K562 (cell line): ENCODE measurements around the gene NAGPA.

ENCODE experiments used
- ETV6 ChIP-seq, 3 experiments: fragments of 150-350 bp in 1 of 3; sonication (generic) in 1 of 3; formaldehyde crosslinking in 1 of 3; IDR thresholded peaks; 2 replicates each; pipeline versions ENCODE4 v1.6.1 to v1.8.0; 2014 to 2022; ENCODE audit warnings: borderline replicate concordance in 2 of 3, low read depth in 2 of 3, antibody characterized with exemption in 1 of 3, low read length in 1 of 3, mild to moderate bottlenecking in 1 of 3, missing genetic modification reagents in 1 of 3
- TF ChIP-seq, protein P1 (sequence below), 3 experiments: IDR thresholded peaks in 2 of 3; conservative IDR thresholded peaks in 1 of 3; 2 replicates each; pipeline ENCODE4 v1.5.1; 2011 to 2012; ENCODE audit warnings: low read length in 3 of 3, mild to moderate bottlenecking in 3 of 3, control low read depth in 2 of 3, improper control_type of control experiment in 1 of 3, inconsistent platforms in 1 of 3, low read depth in 1 of 3, mixed read lengths in 1 of 3, moderate library complexity in 1 of 3; ENCODE audit not compliant: insufficient read depth in 2 of 3

- TF ChIP-seq ETV6 (IDR thresholded peaks at IDR 0.05; ENCODE audit: borderline replicate concordance in 1 of 2, low read depth in 2 of 2, low read length in 1 of 2) (no peak), ETV6 (CRISPR knock-in tag; IDR thresholded peaks at IDR 0.05; ENCODE audit: borderline replicate concordance) (no peak)
- TF ChIP-seq, protein P1, sequence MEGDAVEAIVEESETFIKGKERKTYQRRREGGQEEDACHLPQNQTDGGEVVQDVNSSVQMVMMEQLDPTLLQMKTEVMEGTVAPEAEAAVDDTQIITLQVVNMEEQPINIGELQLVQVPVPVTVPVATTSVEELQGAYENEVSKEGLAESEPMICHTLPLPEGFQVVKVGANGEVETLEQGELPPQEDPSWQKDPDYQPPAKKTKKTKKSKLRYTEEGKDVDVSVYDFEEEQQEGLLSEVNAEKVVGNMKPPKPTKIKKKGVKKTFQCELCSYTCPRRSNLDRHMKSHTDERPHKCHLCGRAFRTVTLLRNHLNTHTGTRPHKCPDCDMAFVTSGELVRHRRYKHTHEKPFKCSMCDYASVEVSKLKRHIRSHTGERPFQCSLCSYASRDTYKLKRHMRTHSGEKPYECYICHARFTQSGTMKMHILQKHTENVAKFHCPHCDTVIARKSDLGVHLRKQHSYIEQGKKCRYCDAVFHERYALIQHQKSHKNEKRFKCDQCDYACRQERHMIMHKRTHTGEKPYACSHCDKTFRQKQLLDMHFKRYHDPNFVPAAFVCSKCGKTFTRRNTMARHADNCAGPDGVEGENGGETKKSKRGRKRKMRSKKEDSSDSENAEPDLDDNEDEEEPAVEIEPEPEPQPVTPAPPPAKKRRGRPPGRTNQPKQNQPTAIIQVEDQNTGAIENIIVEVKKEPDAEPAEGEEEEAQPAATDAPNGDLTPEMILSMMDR (IDR thresholded peaks at IDR 0.05 in 2 of 3, conservative IDR thresholded peaks at IDR 0.05 in 1 of 3; ENCODE audit: insufficient read depth in 2 of 3, low read depth in 1 of 3, low read length in 3 of 3) = no peak
Measured at GRCh38 chr16:5018793-5019192, 14.9 kb downstream of the NAGPA start.
